ENCODE data around the gene MYO7A.

GRCh38 chr11:77090373-77091111 lies 37.5 kb upstream of the MYO7A start:
- no peak for TF ChIP-seq CTCF (conservative IDR thresholded peaks at IDR 0.05; ENCODE audit: low read depth, low read length)
- TF ChIP-seq SMC3 (IDR thresholded peaks at IDR 0.05; ENCODE audit: low read depth, low read length), result no peak
- TF ChIP-seq RFX5 (IDR thresholded peaks at IDR 0.05; ENCODE audit: low read depth, low read length), result no peak
- TF ChIP-seq POLR2A (IDR thresholded peaks at IDR 0.05; ENCODE audit: low read depth, low read length), result no peak
- TF ChIP-seq CEBPB (IDR thresholded peaks at IDR 0.05; ENCODE audit: low read depth, low read length), result no peak
- no peak for TF ChIP-seq RCOR1 (IDR thresholded peaks at IDR 0.05; ENCODE audit: insufficient replicate concordance, low read length)
- no peak for TF ChIP-seq RAD21 (IDR thresholded peaks at IDR 0.05; ENCODE audit: low read length)
- no peak for TF ChIP-seq USF2 (IDR thresholded peaks at IDR 0.05; ENCODE audit: low read depth, low read length)
- TF ChIP-seq BHLHE40 (IDR thresholded peaks at IDR 0.05; ENCODE audit: low read depth, low read length), result no peak
